RWPE2 (cell line): ENCODE data around the gene PTPN9.
"Not testable (repeated sequence)": the region's sequence is repeated elsewhere in the genome, so short reads cannot be mapped to it uniquely, and the experiment has no call there.

Experiments used
- ATAC-seq: fragments of 200-7000 bp; cut with Tn5 transposase; 3 replicates; pipeline ENCODE4 v1.9.1; 2021; ENCODE audit warnings: low read depth
- DNase-seq: peaks from one replicate; pipeline ENCODE4 v3.0.0-alpha.2; 2020; ENCODE audit warnings: low spot score
- H3K27ac ChIP-seq: fragments of 450-650 bp; 2 replicates; pipeline ENCODE4 v1.5.1; 2017; ENCODE audit warnings: mild to moderate bottlenecking; ENCODE audit not compliant: poor library complexity, severe bottlenecking
- H3K27me3 ChIP-seq: fragments of 250-450 bp; sonication (Bioruptor Pico); 2 replicates; pipeline ENCODE4 v1.5.1; 2021; ENCODE audit warnings: mild to moderate bottlenecking, moderate library complexity; ENCODE audit not compliant: insufficient read depth, poor library complexity, severe bottlenecking
- H3K36me3 ChIP-seq: fragments of 250-450 bp; sonication (Bioruptor Pico); 2 replicates; pipeline ENCODE4 v1.5.1; 2020; ENCODE audit warnings: low read depth, mild to moderate bottlenecking, moderate library complexity
- H3K4me1 ChIP-seq: fragments of 250-450 bp; sonication (Bioruptor Pico); 2 replicates; pipeline ENCODE4 v1.5.1; 2021; ENCODE audit warnings: mild to moderate bottlenecking, moderate library complexity; ENCODE audit not compliant: insufficient read depth, poor library complexity, severe bottlenecking
- H3K4me3 ChIP-seq: fragments of 250-450 bp; sonication (Bioruptor Pico); 2 replicates; pipeline ENCODE4 v1.5.1; 2021; ENCODE audit warnings: mild to moderate bottlenecking, moderate library complexity; ENCODE audit not compliant: severe bottlenecking
- H3K9me3 ChIP-seq: fragments of 250-450 bp; sonication (Bioruptor Pico); 2 replicates; pipeline ENCODE4 v1.5.1; 2021; ENCODE audit warnings: mild to moderate bottlenecking, moderate library complexity; ENCODE audit not compliant: severe bottlenecking
- TF ChIP-seq, protein P1 (sequence below): fragments of 450-650 bp; IDR thresholded peaks from one replicate; pipeline ENCODE4 v1.5.1; 2017; ENCODE audit warnings: mild to moderate bottlenecking, moderate library complexity; ENCODE audit not compliant: poor library complexity, severe bottlenecking

The PTPN9 gene

GRCh38 chr15:75570126-75570845 lies 8.8 kb downstream of the PTPN9 start:
- TF ChIP-seq, protein P1, sequence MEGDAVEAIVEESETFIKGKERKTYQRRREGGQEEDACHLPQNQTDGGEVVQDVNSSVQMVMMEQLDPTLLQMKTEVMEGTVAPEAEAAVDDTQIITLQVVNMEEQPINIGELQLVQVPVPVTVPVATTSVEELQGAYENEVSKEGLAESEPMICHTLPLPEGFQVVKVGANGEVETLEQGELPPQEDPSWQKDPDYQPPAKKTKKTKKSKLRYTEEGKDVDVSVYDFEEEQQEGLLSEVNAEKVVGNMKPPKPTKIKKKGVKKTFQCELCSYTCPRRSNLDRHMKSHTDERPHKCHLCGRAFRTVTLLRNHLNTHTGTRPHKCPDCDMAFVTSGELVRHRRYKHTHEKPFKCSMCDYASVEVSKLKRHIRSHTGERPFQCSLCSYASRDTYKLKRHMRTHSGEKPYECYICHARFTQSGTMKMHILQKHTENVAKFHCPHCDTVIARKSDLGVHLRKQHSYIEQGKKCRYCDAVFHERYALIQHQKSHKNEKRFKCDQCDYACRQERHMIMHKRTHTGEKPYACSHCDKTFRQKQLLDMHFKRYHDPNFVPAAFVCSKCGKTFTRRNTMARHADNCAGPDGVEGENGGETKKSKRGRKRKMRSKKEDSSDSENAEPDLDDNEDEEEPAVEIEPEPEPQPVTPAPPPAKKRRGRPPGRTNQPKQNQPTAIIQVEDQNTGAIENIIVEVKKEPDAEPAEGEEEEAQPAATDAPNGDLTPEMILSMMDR: no peak
- Histone ChIP-seq H3K36me3 (peaks cover 54% of the 10 kb centered on the region), H3K9me3 (no peaks in the 10 kb centered on the region), H3K27ac (no peak overlapping the region), H3K4me3 (no peak overlapping the region), H3K27me3 (no peaks in the 10 kb centered on the region), H3K4me1 (peaks cover 18% of the 10 kb centered on the region)
- ATAC-seq (no peak), DNase-seq (no peak)

DNA sequence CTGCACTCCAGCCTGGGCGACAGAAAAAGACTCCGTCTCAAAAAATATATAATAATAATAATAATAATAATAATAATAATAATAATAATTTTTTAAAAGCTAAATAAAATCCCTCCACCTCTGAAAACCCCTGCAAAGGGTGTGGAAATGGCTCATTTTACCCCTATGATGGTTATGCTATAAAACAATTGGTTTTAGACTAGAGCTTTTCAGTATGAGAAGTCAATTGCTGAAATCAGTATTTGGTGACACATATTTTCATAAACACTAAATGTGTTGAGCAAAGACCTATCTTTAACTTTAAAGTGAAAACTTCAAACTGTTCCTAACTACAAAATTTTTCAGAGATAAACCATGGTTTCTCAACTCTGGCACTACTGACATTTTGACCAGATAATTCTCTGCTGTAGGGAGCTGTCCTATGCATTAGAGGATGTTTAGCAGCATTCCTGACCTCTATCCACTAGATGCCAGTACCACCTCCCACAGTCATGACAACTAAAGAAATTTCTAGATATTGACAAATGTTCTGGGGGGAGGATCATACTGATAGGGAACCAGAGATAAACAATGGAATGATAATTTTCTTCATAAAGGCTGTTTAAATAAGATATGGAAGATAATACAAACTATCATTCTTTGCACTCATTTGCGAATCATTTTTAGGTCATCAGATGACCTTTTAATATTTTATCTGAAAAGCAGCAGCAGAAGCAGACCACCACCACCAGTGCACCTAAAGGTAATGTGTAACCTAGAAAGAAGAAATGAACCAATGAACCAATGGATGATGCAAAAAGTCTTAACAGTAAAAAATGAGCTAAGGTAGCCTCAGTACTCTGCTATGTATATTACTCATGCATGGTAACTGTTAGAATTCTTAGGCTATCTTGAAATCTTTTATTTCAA lies 13.8 kb downstream of the PTPN9 start:
- DNase-seq (no peak), ATAC-seq (0 out of 3 replicates have a peak, but pooled peaks have one; percentile 41)
- no peaks in the 10 kb centered on the region for H3K27me3 ChIP-seq
- TF ChIP-seq, protein P1: peak; percentile 5
- peaks cover 28% of the 10 kb centered on the region for H3K36me3 ChIP-seq
- H3K4me1 ChIP-seq: no peaks in the 10 kb centered on the region
- H3K27ac ChIP-seq: no peak overlapping the region
- H3K9me3 ChIP-seq: no peaks in the 10 kb centered on the region
- H3K4me3 ChIP-seq: no peak overlapping the region

- no peak for ATAC-seq
- Histone ChIP-seq H3K36me3 (peaks cover 20% of the 10 kb centered on the region), H3K4me3 (no peak overlapping the region), H3K4me1 (no peaks in the 10 kb centered on the region), H3K27me3 (no peaks in the 10 kb centered on the region), H3K9me3 (no peaks in the 10 kb centered on the region), H3K27ac (no peak overlapping the region)
- DNase-seq: no peak
- TF ChIP-seq, protein P1: no peak
Observed at GRCh38 chr15:75561888-75562287, 17.2 kb downstream of the PTPN9 start.

DNA sequence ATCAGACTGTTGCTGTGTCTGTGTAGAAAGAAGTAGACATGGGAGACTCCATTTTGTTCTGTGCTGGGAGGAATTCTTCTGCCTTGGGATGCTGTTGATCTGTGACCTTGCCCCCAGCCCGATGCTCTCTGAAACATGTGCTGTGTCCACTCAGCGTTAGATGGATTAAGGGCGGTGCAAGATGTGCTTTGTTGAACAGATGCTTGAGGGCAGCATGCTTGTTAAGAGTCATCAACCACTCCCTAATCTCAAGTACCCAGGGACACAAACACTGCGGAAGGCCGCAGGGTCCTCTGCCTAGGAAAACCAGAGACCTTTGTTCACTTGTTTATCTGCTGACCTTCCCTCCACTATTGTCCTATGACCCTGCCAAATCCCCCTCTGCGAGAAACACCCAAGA lies 19.8 kb downstream of the PTPN9 start:
- H3K27me3 ChIP-seq, H3K4me3 ChIP-seq, ATAC-seq, DNase-seq, H3K27ac ChIP-seq, H3K4me1 ChIP-seq, H3K9me3 ChIP-seq: not testable (repeated sequence)
- peaks cover 10% of the 10 kb centered on the region; the same call in 1 of the 2 replicates for H3K36me3 ChIP-seq

DNA sequence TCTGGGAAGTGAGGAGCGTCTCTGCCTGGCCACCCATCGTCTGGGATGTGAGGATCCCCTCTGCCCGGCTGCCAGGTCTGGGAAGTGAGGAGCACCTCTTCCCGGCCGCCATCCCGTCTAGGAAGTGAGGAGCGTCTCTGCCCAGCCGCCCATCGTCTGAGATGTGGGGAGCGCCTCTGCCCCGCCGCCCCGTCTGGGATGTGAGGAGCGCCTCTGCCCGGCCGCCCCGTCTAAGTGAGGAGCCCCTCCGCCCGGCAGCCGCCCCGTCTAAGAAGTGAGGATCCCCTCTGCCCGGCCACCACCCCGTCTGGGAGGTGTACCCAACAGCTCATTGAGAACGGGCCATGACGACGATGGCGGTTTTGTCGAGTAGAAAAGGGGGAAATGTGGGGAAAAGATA lies 20.2 kb downstream of the PTPN9 start:
- not testable (repeated sequence) for H3K27ac ChIP-seq, H3K4me3 ChIP-seq, H3K27me3 ChIP-seq, H3K9me3 ChIP-seq, ATAC-seq, H3K4me1 ChIP-seq, DNase-seq
- peaks cover 10% of the 10 kb centered on the region; the same call in 1 of the 2 replicates for H3K36me3 ChIP-seq
